Measurements from ENCODE around the gene FAM131A. TPM values are rescaled to one million over a fixed set of nuclear protein-coding genes. Genes with fewer than 3 reads are reported as not detected.

Gene FAM131A
- total and polyA plus RNA-seq, 2 donors (not counting 3 experiments of a cell fraction or from before 2014, with no cell fraction given): 19.9 to 29.9 TPM

- Histone ChIP-seq H4K20me1 (replicated peaks; ENCODE audit: control insufficient read depth, extremely low read depth, insufficient read depth, low read length) (no peaks in the 10 kb centered on the region), H3K36me3 (ENCODE audit: control insufficient read depth in 2 of 2, extremely low read depth in 1 of 2, insufficient read depth in 2 of 2, low read length in 2 of 2) (no peaks in the 10 kb centered on the region), H3K27me3 (ENCODE audit: control insufficient read depth in 2 of 2, insufficient read depth in 2 of 2, low read length in 2 of 2) (peaks cover 32 to 35% of the 10 kb centered on the region in 2 experiments), H3K4me3 (replicated peaks in 1 of 3; ENCODE audit: insufficient read depth in 1 of 3, low read depth in 1 of 3, low read length in 3 of 3) (no peak overlapping the region), H3K9ac (replicated peaks; ENCODE audit: extremely low read depth, insufficient read depth, low read length) (no peak overlapping the region), H3K4me2 (ENCODE audit: insufficient read depth, low read length) (no peak overlapping the region), H3K27ac (ENCODE audit: insufficient read depth, low read depth, low read length) (no peak overlapping the region), H3K9me3 (replicated peaks; ENCODE audit: control insufficient read depth, insufficient read depth, low read length) (no peaks in the 10 kb centered on the region), H3K4me1 (ENCODE audit: control insufficient read depth, extremely low read depth, insufficient read depth, low read length) (peaks cover 15% of the 10 kb centered on the region), H2AFZ (ENCODE audit: low read depth, low read length) (no peak overlapping the region), H3K79me2 (ENCODE audit: control insufficient read depth, insufficient read depth, low read length) (no peaks in the 10 kb centered on the region), H3K9me1 (replicated peaks; ENCODE audit: control insufficient read depth, extremely low read depth, insufficient read depth, low read length) (no peaks in the 10 kb centered on the region)
- ChIA-PET POLR2A (no interaction called here), CTCF (interaction anchor here (1.9 to 10.1 kb wide), 4 partner anchors 9 to 165 kb away, joined by 6 to 266 read pairs (median 191); no protein-coding TSS in a partner anchor)
- intact Hi-C loops (cut with micrococcal nuclease) (loop anchor here (10.0 kb wide), 1 partner anchor 399 kb away; no protein-coding TSS in a partner anchor), dilution Hi-C loops (cut with MboI; ENCODE audit: extremely low pct_ligation_motif_present, low sequenced_read_pairs) (no loop called here)
- DNase-seq (ENCODE audit: low read depth, low spot score) (no peak), FAIRE-seq (no peak)
- no TSS peak for BruUV-seq (replicated peaks)
- TF ChIP-seq POLR2A (IDR thresholded peaks at IDR 0.05; ENCODE audit: low read depth, low read length) (no peak), JUN (IDR thresholded peaks at IDR 0.05; ENCODE audit: borderline replicate concordance, insufficient read depth, insufficient read length, low read depth) (no peak), POLR2AphosphoS5 (IDR thresholded peaks at IDR 0.05; ENCODE audit: insufficient read depth, low read depth, low read length) (no peak), MYC (IDR thresholded peaks at IDR 0.05; ENCODE audit: low read depth, low read length) (no peak), MAX (IDR thresholded peaks at IDR 0.05; ENCODE audit: insufficient read depth, insufficient read length) (no peak), CTCF (IDR thresholded peaks at IDR 0.05; ENCODE audit: extremely low read depth in 1 of 2, insufficient read depth in 1 of 2, low read depth in 1 of 2, low read length in 2 of 2) (no peak), FOS (IDR thresholded peaks at IDR 0.05; ENCODE audit: borderline replicate concordance, insufficient read depth, low read length) (no peak), EZH2 (IDR thresholded peaks at IDR 0.05; ENCODE audit: borderline replicate concordance, low read depth, low read length, severe bottlenecking) (no peak), GATA2 (IDR thresholded peaks at IDR 0.05; ENCODE audit: insufficient read depth, insufficient read length, low read depth, low read length) (no peak)
These were observed 38.5 kb downstream of the FAM131A start for GRCh38 chr3:184375747-184376461.

Measured in endothelial cell of umbilical vein (primary cell).